Spleen (tissue), 11 donors: Measurements from ENCODE around the gene MYO5A. TPM values are rescaled to one million over a fixed set of nuclear protein-coding genes. Genes with fewer than 3 reads are reported as not detected.
"Not testable (repeated sequence)": the region's sequence is repeated elsewhere in the genome, so short reads cannot be mapped to it uniquely, and the experiment has no call there.

Experiments used
- DNase-seq: peaks from one replicate; pipeline ENCODE4 v3.0.0-alpha.2; 2020
- H3K27ac ChIP-seq, 8 donors: fragments of 200-600 bp; sonication (generic) in 7 of 8; 1 replicate in 4 of 8; 2 replicates in 4 of 8; pipeline versions ENCODE4 v1.5.0 to v1.8.0; 2016 to 2021; ENCODE audit warnings: inconsistent platforms in 4 of 8, mild to moderate bottlenecking in 4 of 8, moderate library complexity in 1 of 8
- H3K27me3 ChIP-seq, 7 donors: fragments of 200-600 bp; sonication (generic) in 6 of 7; replicated peaks in 1 of 7; 1 replicate in 4 of 7; 2 replicates in 3 of 7; pipeline versions ENCODE4 v1.5.0 to v1.8.0; 2016 to 2021; ENCODE audit warnings: inconsistent platforms in 3 of 7, mild to moderate bottlenecking in 1 of 7
- H3K36me3 ChIP-seq, 6 donors: fragments of 200-600 bp; sonication (generic) in 5 of 6; 1 replicate in 4 of 6; 2 replicates in 2 of 6; pipeline versions ENCODE4 v1.5.0 to v1.8.0; 2016 to 2021; ENCODE audit warnings: inconsistent platforms in 2 of 6
- H3K4me1 ChIP-seq, 6 donors: fragments of 200-600 bp; sonication (generic) in 5 of 6; 1 replicate in 3 of 6; 2 replicates in 3 of 6; pipeline versions ENCODE4 v1.5.0 to v1.8.0; 2016 to 2021; ENCODE audit warnings: inconsistent platforms in 3 of 6
- H3K4me3 ChIP-seq, 8 donors: fragments of 200-600 bp; sonication (generic) in 7 of 8; 1 replicate in 4 of 8; 2 replicates in 4 of 8; pipeline versions ENCODE4 v1.5.0 to v1.8.0; 2016 to 2021; ENCODE audit warnings: inconsistent platforms in 4 of 8, mild to moderate bottlenecking in 4 of 8, moderate library complexity in 2 of 8
- H3K9me3 ChIP-seq, 8 donors: fragments of 200-600 bp; sonication (generic) in 7 of 8; 1 replicate in 4 of 8; 2 replicates in 4 of 8; pipeline versions ENCODE4 v1.5.0 to v1.8.0; 2016 to 2021; ENCODE audit warnings: inconsistent platforms in 4 of 8
- CTCF ChIP-seq, 11 experiments: fragments of 200-600 bp in 7 of 11; fragments of 450-650 bp in 4 of 11; sonication (generic) in 4 of 11; IDR thresholded peaks in 8 of 11; conservative IDR thresholded peaks in 3 of 11; 1 replicate in 7 of 11; 2 replicates in 4 of 11; pipeline versions ENCODE4 v1.4.0 to v1.8.0; 2016 to 2021; ENCODE audit warnings: antibody characterized with exemption in 11 of 11, inconsistent platforms in 4 of 11, mild to moderate bottlenecking in 1 of 11
- POLR2A ChIP-seq, 3 donors: fragments of 450-650 bp; IDR thresholded peaks; one replicate each; pipeline ENCODE4 v1.5.1; 2017; ENCODE audit warnings: antibody characterized with exemption in 3 of 3, mild to moderate bottlenecking in 1 of 3
- POLR2AphosphoS5 ChIP-seq, 3 donors: sonication (generic); formaldehyde crosslinking; IDR thresholded peaks; one replicate each; pipeline ENCODE4 v1.5.1; 2017; ENCODE audit warnings: antibody characterized with exemption in 3 of 3
- WGBS, 5 donors: extraction: QIAGEN DNeasy Blood & Tissue Kit in 3 of 5; methylation state at CpG; one replicate each; pipeline versions ENCODE4 v1.1.5 to v1.1.7; 2013 to 2018; 5-methylcytosine and 5-hydroxymethylcytosine counted together
- intact Hi-C: fragments of 100-400 bp; cut with DNase I; formaldehyde crosslinking; loops from one replicate; pipeline ENCODE4 v1.15.0; 2023; ENCODE audit warnings: low total_unique reads
- polyA plus RNA-seq, 3 donors: library from polyadenylated mRNA; stranded (reverse); fragments of 200-250 nt; gene quantifications; one replicate each; pipeline ENCODE4 v1.2.1, GENCODE V29; 2013
- total RNA-seq, 7 donors: library from RNA; depleted of rRNA in 3 of 7; stranded (reverse); fragments of >200 nt in 3 of 7; fragmentation: NEBNext Ultra II Directional in 4 of 7; extraction: Animal tissue kit (Norgen Biotek cat#: 25700) in 4 of 7; gene quantifications; one replicate each; pipeline versions ENCODE4 v1.1.0 to v1.2.1, GENCODE V29; 2016 to 2021
- donor health status: healthy with polysubstance abuse.
- donor health status: DM: no; HTN: no; CAD: no; lungs with moderate emphysema.
- donor health status: DM: no; HTN: no; CAD: no.
- donor health status: Bipolar disorder and iron deficiency.
- donor health status: healthy.
- donor health status: DM: no; HTN: no; CAD: no.
- donor health status: DM: yes; HTN: yes; CAD: no.

The MYO5A gene
- total and polyA plus RNA-seq, 10 donors, result 4.7 to 48.3 (median 35.4) TPM

- Histone ChIP-seq H3K27ac (no peak overlapping the region), H3K27me3 (no peaks in the 10 kb centered on the region), H3K36me3 (peaks cover 0 to 49% (median 7%) of the 10 kb centered on the region in 6 donors), H3K4me1 (peaks cover 0 to 6% (median 2%) of the 10 kb centered on the region in 6 donors), H3K9me3 (no peaks in the 10 kb centered on the region), H3K4me3 (no peak overlapping the region)
- TF ChIP-seq CTCF (IDR thresholded peaks at IDR 0.05 in 8 of 11, conservative IDR thresholded peaks at IDR 0.05 in 3 of 11) (no peak), POLR2AphosphoS5 (IDR thresholded peaks at IDR 0.05) (no peak), POLR2A (IDR thresholded peaks at IDR 0.05) (no peak)
- DNase-seq, result no peak
- intact Hi-C loops, result no loop called here
- WGBS, 5 donors, result 22 to 29% (median 25%) methylated on average over 1 of the region's 1 CpG
Observed at GRCh38 chr15:52419494-52419893, 109.2 kb downstream of the MYO5A start.

GRCh38 chr15:52417957-52418356 is 110.7 kb downstream of the MYO5A start:
- WGBS, 5 donors, result 89 to 94% (median 92%) methylated on average over 2 of the region's 2 CpGs
- no peak for TF ChIP-seq POLR2A (IDR thresholded peaks at IDR 0.05)
- TF ChIP-seq POLR2AphosphoS5 (IDR thresholded peaks at IDR 0.05), result no peak
- no peak for TF ChIP-seq CTCF (IDR thresholded peaks at IDR 0.05 in 8 of 11, conservative IDR thresholded peaks at IDR 0.05 in 3 of 11)

GRCh38 chr15:52417521-52417920 is 111.2 kb downstream of the MYO5A start:
- WGBS, 5 donors, result 65 to 93% (median 78%) methylated on average over 3 of the region's 3 CpGs
- H3K9me3 ChIP-seq, result no peaks in the 10 kb centered on the region
- intact Hi-C loops, result no loop called here
- H3K4me3 ChIP-seq, result no peak overlapping the region
- TF ChIP-seq POLR2AphosphoS5 (IDR thresholded peaks at IDR 0.05), result no peak
- no peak for TF ChIP-seq CTCF (IDR thresholded peaks at IDR 0.05 in 8 of 11, conservative IDR thresholded peaks at IDR 0.05 in 3 of 11)
- no peak for TF ChIP-seq POLR2A (IDR thresholded peaks at IDR 0.05)
- H3K36me3 ChIP-seq, result peaks cover 0 to 46% (median 10%) of the 10 kb centered on the region in 6 donors
- H3K27me3 ChIP-seq, result no peaks in the 10 kb centered on the region
- no peak for DNase-seq
- H3K27ac ChIP-seq, result no peak overlapping the region
- peaks cover 0 to 6% (median 2%) of the 10 kb centered on the region in 6 donors for H3K4me1 ChIP-seq

More at GRCh38 chr15:52417957-52418356, 110.7 kb downstream of the MYO5A start:
- Histone ChIP-seq H3K4me1 (peaks cover 0 to 6% (median 2%) of the 10 kb centered on the region in 6 donors), H3K4me3 (no peak overlapping the region), H3K9me3 (no peaks in the 10 kb centered on the region), H3K36me3 (peaks cover 0 to 50% (median 10%) of the 10 kb centered on the region in 6 donors), H3K27me3 (no peaks in the 10 kb centered on the region), H3K27ac (no peak overlapping the region)
- no peak for DNase-seq
- intact Hi-C loops, result no loop called here

- intact Hi-C loops, H3K4me1 ChIP-seq: not testable (repeated sequence)
Observed at GRCh38 chr15:52416566-52416965, 112.1 kb downstream of the MYO5A start.

GRCh38 chr15:52415628-52416027 is 113.1 kb downstream of the MYO5A start:
- Histone ChIP-seq H3K9me3 (no peaks in the 10 kb centered on the region), H3K4me1 (peaks cover 0 to 6% (median 0%) of the 10 kb centered on the region in 6 donors), H3K36me3 (peaks cover 0 to 40% (median 10%) of the 10 kb centered on the region in 6 donors), H3K27me3 (no peaks in the 10 kb centered on the region), H3K27ac (no peak overlapping the region), H3K4me3 (no peak overlapping the region)
- WGBS, 5 donors, result 71 to 98% (median 94%) methylated on average over 2 of the region's 2 CpGs
- DNase-seq, result no peak
- no peak for TF ChIP-seq POLR2AphosphoS5 (IDR thresholded peaks at IDR 0.05)
- TF ChIP-seq POLR2A (IDR thresholded peaks at IDR 0.05), result no peak
- TF ChIP-seq CTCF (IDR thresholded peaks at IDR 0.05 in 8 of 11, conservative IDR thresholded peaks at IDR 0.05 in 3 of 11), result no peak
- intact Hi-C loops, result no loop called here

More at GRCh38 chr15:52416566-52416965, 112.1 kb downstream of the MYO5A start:
- not testable (repeated sequence) for H3K4me3 ChIP-seq, H3K27me3 ChIP-seq, H3K27ac ChIP-seq, H3K9me3 ChIP-seq, DNase-seq
- WGBS, 5 donors, result 64 to 95% (median 90%) methylated on average over 1 of the region's 1 CpG
- peaks cover 0 to 40% (median 10%) of the 10 kb centered on the region in 6 donors for H3K36me3 ChIP-seq
